ENCODE data around the gene HNRNPA3. TPM values are rescaled to one million over a fixed set of nuclear protein-coding genes. Genes with fewer than 3 reads are reported as not detected.
"Not testable (repeated sequence)": the region's sequence is repeated elsewhere in the genome, so short reads cannot be mapped to it uniquely, and the experiment has no call there.

The HNRNPA3 gene
- polyA plus RNA-seq, 1 donor (not counting 4 experiments of a cell fraction or from before 2014, with no cell fraction given): 178 TPM

DNA sequence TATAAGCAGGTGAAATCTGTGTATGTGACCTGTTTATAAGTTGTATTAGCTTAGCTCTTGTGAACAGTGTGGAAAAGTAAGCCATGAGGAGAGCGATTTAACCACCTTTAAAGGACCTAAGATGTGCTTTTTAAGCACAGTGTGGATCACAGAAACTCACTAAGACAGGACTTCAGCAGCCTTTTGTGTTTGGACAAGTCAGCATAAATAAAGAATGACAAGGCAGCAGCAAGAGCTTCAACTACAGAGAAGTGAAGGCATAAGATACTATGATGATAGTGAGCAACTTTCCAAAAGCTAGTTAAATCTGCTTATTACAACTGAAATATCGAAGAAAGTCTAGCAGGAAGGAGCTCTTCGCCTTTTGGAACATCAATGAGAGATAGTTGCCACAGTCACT lies 8.9 kb downstream of the HNRNPA3 start:
- Histone ChIP-seq H3K4me3 (ENCODE audit: control insufficient read depth in 2 of 3, extremely low read depth in 1 of 3, insufficient read depth in 2 of 3, low read depth in 1 of 3, low read length in 3 of 3) (no peak overlapping the region), H3K4me2 (ENCODE audit: control insufficient read depth, extremely low read depth, insufficient read depth, low read depth, low read length) (no peak overlapping the region), H3K79me2 (ENCODE audit: control insufficient read depth, insufficient read depth, low read length) (peaks cover 37% of the 10 kb centered on the region), H3K27ac (ENCODE audit: control insufficient read depth, insufficient read depth, low read length) (no peak overlapping the region), H3K9me1 (ENCODE audit: control insufficient read depth, extremely low read depth, insufficient read depth, low read length) (no peaks in the 10 kb centered on the region), H3K27me3 (ENCODE audit: control insufficient read depth, extremely low read depth, insufficient read depth, low read length) (no peaks in the 10 kb centered on the region), H3K9me3 (ENCODE audit: control insufficient read depth, low read depth, low read length) (no peaks in the 10 kb centered on the region), H3K36me3 (ENCODE audit: control insufficient read depth in 2 of 2, extremely low read depth in 1 of 2, insufficient read depth in 2 of 2, low read length in 2 of 2) (peaks cover 20 to 26% of the 10 kb centered on the region in 2 experiments), H3K9ac (ENCODE audit: control insufficient read depth, extremely low read depth, insufficient read depth, low read length) (no peak overlapping the region), H3K4me1 (ENCODE audit: control insufficient read depth, extremely low read depth, insufficient read depth, low read length) (no peaks in the 10 kb centered on the region), H4K20me1 (ENCODE audit: control insufficient read depth, extremely low read depth, insufficient read depth, low read length) (peaks cover 9% of the 10 kb centered on the region), H2AFZ (ENCODE audit: control insufficient read depth, low read length) (no peak overlapping the region)
- dilution Hi-C loops (cut with MboI; ENCODE audit: extremely low pct_ligation_motif_present, low sequenced_read_pairs): no loop called here
- FAIRE-seq: no peak
- no peak for DNase-seq (ENCODE audit: low read depth, low spot score)
- TF ChIP-seq CTCF (optimal IDR thresholded peaks at IDR 0.05 in 1 of 3, IDR thresholded peaks at IDR 0.05 in 1 of 3, conservative IDR thresholded peaks at IDR 0.05 in 1 of 3; ENCODE audit: extremely low read depth in 1 of 3, insufficient read depth in 2 of 3, low read length in 3 of 3) (no peak), EZH2 (IDR thresholded peaks at IDR 0.05; ENCODE audit: low read length) (no peak)

- H3K9ac ChIP-seq (ENCODE audit: control insufficient read depth, extremely low read depth, insufficient read depth, low read length): no peak overlapping the region
- H3K27ac ChIP-seq (ENCODE audit: control insufficient read depth, insufficient read depth, low read length): no peak overlapping the region
- TF ChIP-seq CTCF (optimal IDR thresholded peaks at IDR 0.05 in 1 of 3, IDR thresholded peaks at IDR 0.05 in 1 of 3, conservative IDR thresholded peaks at IDR 0.05 in 1 of 3; ENCODE audit: extremely low read depth in 1 of 3, insufficient read depth in 2 of 3, low read length in 3 of 3): no peak
- no peak for TF ChIP-seq EZH2 (IDR thresholded peaks at IDR 0.05; ENCODE audit: low read length)
- no peak overlapping the region for H3K4me2 ChIP-seq (ENCODE audit: control insufficient read depth, extremely low read depth, insufficient read depth, low read depth, low read length)
- H3K4me3 ChIP-seq (ENCODE audit: control insufficient read depth in 2 of 3, extremely low read depth in 1 of 3, insufficient read depth in 2 of 3, low read depth in 1 of 3, low read length in 3 of 3): no peak overlapping the region
- FAIRE-seq (no peak), DNase-seq (ENCODE audit: low read depth, low spot score) (no peak)
- H3K4me1 ChIP-seq (ENCODE audit: control insufficient read depth, extremely low read depth, insufficient read depth, low read length): no peaks in the 10 kb centered on the region
- H3K79me2 ChIP-seq (ENCODE audit: control insufficient read depth, insufficient read depth, low read length): peaks cover 33% of the 10 kb centered on the region
- dilution Hi-C loops (cut with MboI; ENCODE audit: extremely low pct_ligation_motif_present, low sequenced_read_pairs): no loop called here
- H4K20me1 ChIP-seq (ENCODE audit: control insufficient read depth, extremely low read depth, insufficient read depth, low read length): peaks cover 9% of the 10 kb centered on the region
- no peaks in the 10 kb centered on the region for H3K27me3 ChIP-seq (ENCODE audit: control insufficient read depth, extremely low read depth, insufficient read depth, low read length)
- peaks cover 18 to 25% of the 10 kb centered on the region in 2 experiments for H3K36me3 ChIP-seq (ENCODE audit: control insufficient read depth in 2 of 2, extremely low read depth in 1 of 2, insufficient read depth in 2 of 2, low read length in 2 of 2)
- no peaks in the 10 kb centered on the region for H3K9me1 ChIP-seq (ENCODE audit: control insufficient read depth, extremely low read depth, insufficient read depth, low read length)
- no peak overlapping the region for H2AFZ ChIP-seq (ENCODE audit: control insufficient read depth, low read length)
- no peaks in the 10 kb centered on the region for H3K9me3 ChIP-seq (ENCODE audit: control insufficient read depth, low read depth, low read length)
These were observed 9.4 kb downstream of the HNRNPA3 start for GRCh38 chr2:177221970-177222369.

DNA sequence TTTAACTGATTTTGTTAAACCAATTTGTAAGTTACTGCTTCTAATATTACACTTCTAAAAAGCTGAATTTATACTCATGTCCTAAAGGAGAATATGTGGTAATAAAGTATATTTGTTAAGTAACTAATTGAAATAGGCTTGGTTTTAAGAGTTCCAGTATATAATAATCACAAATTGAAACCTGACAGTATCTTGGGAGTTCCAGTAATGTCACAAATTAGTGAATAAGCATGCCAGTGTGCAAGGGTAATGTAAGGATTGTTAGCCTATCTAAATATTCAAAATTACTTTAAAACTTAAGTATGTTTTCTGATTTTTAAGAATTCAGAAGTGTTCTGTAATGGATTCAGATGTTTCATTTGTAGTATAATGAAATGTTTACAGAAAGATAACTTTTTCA lies 10.8 kb downstream of the HNRNPA3 start:
- not testable (repeated sequence) for H4K20me1 ChIP-seq (ENCODE audit: control insufficient read depth, extremely low read depth, insufficient read depth, low read length)

More for the DNA sequence above, 10.8 kb downstream of the HNRNPA3 start:
- H3K9me3 ChIP-seq (ENCODE audit: control insufficient read depth, low read depth, low read length); H3K4me3 ChIP-seq (ENCODE audit: control insufficient read depth in 2 of 3, extremely low read depth in 1 of 3, insufficient read depth in 2 of 3, low read depth in 1 of 3, low read length in 3 of 3); H2AFZ ChIP-seq (ENCODE audit: control insufficient read depth, low read length); H3K27ac ChIP-seq (ENCODE audit: control insufficient read depth, insufficient read depth, low read length); H3K9me1 ChIP-seq (ENCODE audit: control insufficient read depth, extremely low read depth, insufficient read depth, low read length); H3K4me2 ChIP-seq (ENCODE audit: control insufficient read depth, extremely low read depth, insufficient read depth, low read depth, low read length); DNase-seq (ENCODE audit: low read depth, low spot score); dilution Hi-C loops (cut with MboI; ENCODE audit: extremely low pct_ligation_motif_present, low sequenced_read_pairs); H3K27me3 ChIP-seq (ENCODE audit: control insufficient read depth, extremely low read depth, insufficient read depth, low read length); H3K9ac ChIP-seq (ENCODE audit: control insufficient read depth, extremely low read depth, insufficient read depth, low read length); FAIRE-seq; H3K4me1 ChIP-seq (ENCODE audit: control insufficient read depth, extremely low read depth, insufficient read depth, low read length): not testable (repeated sequence)
- H3K36me3 ChIP-seq (ENCODE audit: control insufficient read depth in 2 of 2, extremely low read depth in 1 of 2, insufficient read depth in 2 of 2, low read length in 2 of 2): peaks cover 13 to 19% of the 10 kb centered on the region in 2 experiments
- H3K79me2 ChIP-seq (ENCODE audit: control insufficient read depth, insufficient read depth, low read length): peaks cover 18% of the 10 kb centered on the region
